ENCODE data around the gene MYO10.
A peak's percentile ranks its signal among the peaks of the same experiment; 100 is the strongest.

The MYO10 gene

GRCh38 chr5:16628376-16628775, 307.7 kb downstream of the MYO10 start:
- no peak for DNase-seq
- in situ Hi-C loops (cut with MboI; ENCODE audit: low pct_unique_long_range_greater_than_20kb, low sequenced_read_pairs), result no loop called here

- no peak for DNase-seq
- in situ Hi-C loops (cut with MboI; ENCODE audit: low pct_unique_long_range_greater_than_20kb, low sequenced_read_pairs), result no loop called here
These were observed 309.3 kb downstream of the MYO10 start for GRCh38 chr5:16626696-16627264.

DNA sequence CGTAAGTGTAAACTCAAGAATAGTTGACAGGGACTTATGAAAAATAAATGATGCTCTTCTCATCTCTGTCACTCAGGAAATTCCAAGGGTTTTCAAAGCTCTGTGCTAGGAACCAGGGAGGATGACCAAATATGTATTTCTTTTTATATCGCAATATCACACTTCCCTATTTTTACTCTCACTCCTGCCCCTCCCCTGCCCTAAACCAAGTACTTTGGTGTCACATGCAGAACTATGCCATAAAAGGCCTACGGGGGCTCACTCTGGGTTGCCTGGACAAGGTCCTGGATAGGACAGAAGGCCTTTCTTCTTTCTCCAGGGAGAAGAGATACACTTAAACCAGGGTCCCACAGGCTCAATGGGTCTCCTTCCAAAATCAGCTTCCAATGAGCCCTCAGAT, 311.0 kb downstream of the MYO10 start:
- in situ Hi-C loops (cut with MboI; ENCODE audit: low pct_unique_long_range_greater_than_20kb, low sequenced_read_pairs), result no loop called here
- no peak for DNase-seq

- DNase-seq, result no peak
- in situ Hi-C loops (cut with MboI; ENCODE audit: low pct_unique_long_range_greater_than_20kb, low sequenced_read_pairs), result no loop called here
These were observed 317.0 kb downstream of the MYO10 start for GRCh38 chr5:16619136-16619535.

GRCh38 chr5:16618138-16618897, 317.8 kb downstream of the MYO10 start:
- DNase-seq, result no peak
- in situ Hi-C loops (cut with MboI; ENCODE audit: low pct_unique_long_range_greater_than_20kb, low sequenced_read_pairs), result no loop called here

- DNase-seq, result no peak
- in situ Hi-C loops (cut with MboI; ENCODE audit: low pct_unique_long_range_greater_than_20kb, low sequenced_read_pairs), result no loop called here
These were observed 318.7 kb downstream of the MYO10 start for GRCh38 chr5:16617274-16617968.

GRCh38 chr5:16616536-16617273, 319.4 kb downstream of the MYO10 start, which contains the start of gene RETREG1:
Gene RETREG1, minus strand, starts transcription at chr5:16616997. Its CDS starts 26 bp downstream, at chr5:16616971.
- DNase-seq, result peak; percentile 25
- in situ Hi-C loops (cut with MboI; ENCODE audit: low pct_unique_long_range_greater_than_20kb, low sequenced_read_pairs), result no loop called here

- in situ Hi-C loops (cut with MboI; ENCODE audit: low pct_unique_long_range_greater_than_20kb, low sequenced_read_pairs), result no loop called here
- DNase-seq, result no peak
These were observed 320.1 kb downstream of the MYO10 start for GRCh38 chr5:16615741-16616535.

DNA sequence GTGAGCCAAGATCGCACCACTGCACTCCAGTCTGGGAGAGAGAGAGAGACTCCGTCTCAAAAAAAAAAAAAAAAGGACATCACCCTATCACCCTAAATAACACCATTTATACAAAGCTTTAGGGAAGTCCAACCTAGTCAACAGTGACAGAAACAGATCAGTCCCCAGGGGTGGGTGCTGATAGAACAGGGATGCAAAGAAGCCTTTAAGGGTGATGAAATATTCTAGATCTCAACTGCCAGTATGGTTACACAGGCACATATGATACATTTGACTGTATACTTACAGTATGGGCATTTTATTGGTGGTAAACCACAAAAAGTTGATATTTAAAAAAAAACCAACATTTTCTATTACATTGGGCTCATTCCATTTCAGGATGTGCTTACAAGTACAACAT, 324.1 kb downstream of the MYO10 start:
- DNase-seq, result no peak
- in situ Hi-C loops (cut with MboI; ENCODE audit: low pct_unique_long_range_greater_than_20kb, low sequenced_read_pairs), result no loop called here
